PC-3 (cell line): ENCODE data around the gene CHST9.

Source experiments
- EZH2 ChIP-seq: fragments of 300-600 bp; sonication (generic); IDR thresholded peaks from one replicate; pipeline ENCODE4 v1.6.1; 2017; ENCODE audit warnings: antibody characterized with exemption, mild to moderate bottlenecking, low read length; ENCODE audit not compliant: unreplicated experiment
- TF ChIP-seq, protein P1 (sequence below): fragments of 300-600 bp; sonication (generic); conservative IDR thresholded peaks from 2 replicates; pipeline ENCODE4 v1.5.1; 2017; ENCODE audit warnings: antibody characterized with exemption, low read depth, mild to moderate bottlenecking, low read length

- TF ChIP-seq, protein P1, sequence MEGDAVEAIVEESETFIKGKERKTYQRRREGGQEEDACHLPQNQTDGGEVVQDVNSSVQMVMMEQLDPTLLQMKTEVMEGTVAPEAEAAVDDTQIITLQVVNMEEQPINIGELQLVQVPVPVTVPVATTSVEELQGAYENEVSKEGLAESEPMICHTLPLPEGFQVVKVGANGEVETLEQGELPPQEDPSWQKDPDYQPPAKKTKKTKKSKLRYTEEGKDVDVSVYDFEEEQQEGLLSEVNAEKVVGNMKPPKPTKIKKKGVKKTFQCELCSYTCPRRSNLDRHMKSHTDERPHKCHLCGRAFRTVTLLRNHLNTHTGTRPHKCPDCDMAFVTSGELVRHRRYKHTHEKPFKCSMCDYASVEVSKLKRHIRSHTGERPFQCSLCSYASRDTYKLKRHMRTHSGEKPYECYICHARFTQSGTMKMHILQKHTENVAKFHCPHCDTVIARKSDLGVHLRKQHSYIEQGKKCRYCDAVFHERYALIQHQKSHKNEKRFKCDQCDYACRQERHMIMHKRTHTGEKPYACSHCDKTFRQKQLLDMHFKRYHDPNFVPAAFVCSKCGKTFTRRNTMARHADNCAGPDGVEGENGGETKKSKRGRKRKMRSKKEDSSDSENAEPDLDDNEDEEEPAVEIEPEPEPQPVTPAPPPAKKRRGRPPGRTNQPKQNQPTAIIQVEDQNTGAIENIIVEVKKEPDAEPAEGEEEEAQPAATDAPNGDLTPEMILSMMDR = no peak
- no peak for TF ChIP-seq EZH2
These were observed 323.0 kb downstream of the CHST9 start for GRCh38 chr18:26862084-26862483.
